Aorta (tissue), 5 donors: ENCODE data around the gene ATF6. TPM values are rescaled to one million over a fixed set of nuclear protein-coding genes. Genes with fewer than 3 reads are reported as not detected.

Experiments used
- ATAC-seq: fragments of 200-7000 bp; cut with Tn5 transposase; one replicate; pipeline ENCODE4 v1.9.1; 2022; ENCODE audit warnings: moderate library complexity; ENCODE audit not compliant: low FRiP score
- DNase-seq, 2 donors: peaks; one replicate each; pipeline ENCODE4 v3.0.0-alpha.2; 2020
- H3K27ac ChIP-seq, 2 donors: one replicate each; pipeline ENCODE4 v1.5.1; 2013; ENCODE audit warnings: low read length in 2 of 2, mild to moderate bottlenecking in 2 of 2, moderate library complexity in 2 of 2, control low read depth in 1 of 2, inconsistent platforms in 1 of 2, low read depth in 1 of 2
- H3K27me3 ChIP-seq, 2 donors: one replicate each; pipeline ENCODE4 v1.6.1; 2013; ENCODE audit warnings: control low read depth in 1 of 2, low read length in 1 of 2, mild to moderate bottlenecking in 1 of 2, moderate library complexity in 1 of 2; ENCODE audit not compliant: insufficient read depth in 2 of 2, control insufficient read depth in 1 of 2
- H3K36me3 ChIP-seq, 2 donors: one replicate each; pipeline ENCODE4 v1.6.1; 2013; ENCODE audit warnings: control low read depth in 1 of 2, low read length in 1 of 2, mild to moderate bottlenecking in 1 of 2; ENCODE audit not compliant: insufficient read depth in 2 of 2, control insufficient read depth in 1 of 2
- H3K4me1 ChIP-seq, 2 donors: one replicate each; pipeline ENCODE4 v1.6.1; 2013; ENCODE audit warnings: low read length in 2 of 2, control low read depth in 1 of 2, mild to moderate bottlenecking in 1 of 2, moderate library complexity in 1 of 2; ENCODE audit not compliant: insufficient read depth in 2 of 2, control insufficient read depth in 1 of 2
- H3K4me3 ChIP-seq, 2 donors: one replicate each; pipeline ENCODE4 v1.5.1; 2013; ENCODE audit warnings: low read length in 2 of 2, control low read depth in 1 of 2, mild to moderate bottlenecking in 1 of 2
- H3K9me3 ChIP-seq: one replicate; pipeline ENCODE4 v1.6.1; 2013; ENCODE audit warnings: mild to moderate bottlenecking, low read length; ENCODE audit not compliant: control insufficient read depth
- WGBS, 2 donors: extraction: QIAGEN DNeasy Blood & Tissue Kit; methylation state at CpG; one replicate each; pipeline ENCODE4 v1.1.7; 2013; 5-methylcytosine and 5-hydroxymethylcytosine counted together
- intact Hi-C, 2 donors: fragments of 100-400 bp; cut with DNase I; formaldehyde crosslinking; loops; one replicate each; pipeline versions ENCODE4 v1.14.2 to v1.15.0; 2022
- polyA plus RNA-seq, 2 donors: library from polyadenylated mRNA; stranded (reverse); fragments of 200-250 nt; gene quantifications; one replicate each; pipeline ENCODE4 v1.2.3, GENCODE V29; 2013
- total RNA-seq, 2 donors: library from RNA; stranded (reverse); fragmentation: NEBNext Ultra II Directional; extraction: Animal tissue kit (Norgen Biotek cat#: 25700); gene quantifications; one replicate each; pipeline ENCODE4 v1.2.1, GENCODE V29; 2021
- donor health status: healthy with polysubstance abuse.
- donor health status: Bipolar disorder and iron deficiency.
- donor health status: DM: no; HTN: no; CAD: no.
- donor health status: DM: no; HTN: no; CAD: no.
- donor health status: DM: yes; HTN: yes; CAD: no.

ATF6 gene
- total and polyA plus RNA-seq, 4 donors = 6.1 to 30.5 (median 18.7) TPM

DNA sequence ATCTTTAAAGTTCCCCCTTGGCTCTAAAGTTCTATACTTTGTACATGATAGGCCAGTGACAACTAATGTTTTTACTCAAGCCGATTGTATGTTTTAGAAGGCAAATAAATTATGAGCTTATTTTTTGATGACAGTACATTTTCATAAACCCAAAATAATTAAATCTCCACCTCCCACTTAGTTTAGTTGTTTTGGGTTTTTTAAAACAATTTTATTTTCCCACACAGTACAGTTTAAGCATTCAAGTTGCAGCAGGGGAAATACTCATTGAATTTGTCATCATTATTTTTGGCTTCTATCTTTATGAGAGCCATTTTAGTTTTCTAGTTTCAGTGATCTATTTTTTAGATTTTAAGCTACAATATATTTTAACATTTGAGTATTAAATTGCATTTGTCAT is 163.9 kb downstream of the ATF6 start:
- H3K4me3 ChIP-seq = no peak overlapping the region
- DNase-seq = no peak
- 4 to 11% methylated on average over 1 of the region's 1 CpG for WGBS, 2 donors
- H3K27ac ChIP-seq = peak overlapping the region; percentile 49 to 68
- peaks cover 0 to 3% of the 10 kb centered on the region in 2 donors for H3K36me3 ChIP-seq
- no peaks in the 10 kb centered on the region for H3K9me3 ChIP-seq
- H3K27me3 ChIP-seq = no peaks in the 10 kb centered on the region
- intact Hi-C loops = no loop called here
- peak; percentile 64 for ATAC-seq
- H3K4me1 ChIP-seq = peaks cover 0 to 8% of the 10 kb centered on the region in 2 donors

DNA sequence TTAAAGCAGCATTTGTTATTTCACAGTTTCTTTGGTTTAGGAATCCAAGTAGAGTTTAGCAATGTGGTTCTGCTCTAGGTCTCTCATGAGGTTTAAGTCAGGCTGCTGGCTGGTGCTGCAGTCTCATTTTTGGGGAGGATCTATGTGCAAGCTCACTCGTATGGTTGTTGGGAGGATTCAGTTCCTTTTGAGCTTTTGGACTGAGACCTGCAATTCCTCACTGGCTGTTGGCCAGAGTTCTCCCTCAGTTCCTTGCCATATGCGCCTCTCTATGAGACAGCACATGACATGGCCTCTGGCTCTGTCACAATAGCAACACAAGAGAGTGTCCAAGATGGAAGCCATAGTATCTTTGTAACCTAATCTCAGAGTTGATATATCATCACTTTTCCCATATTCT is 166.5 kb downstream of the ATF6 start:
- Histone ChIP-seq H3K27ac (no peak overlapping the region), H3K4me1 (peaks cover 0 to 8% of the 10 kb centered on the region in 2 donors), H3K36me3 (no peaks in the 10 kb centered on the region), H3K27me3 (no peaks in the 10 kb centered on the region), H3K9me3 (no peaks in the 10 kb centered on the region), H3K4me3 (no peak overlapping the region)
- WGBS, 2 donors = 7 to 13% methylated on average over 2 of the region's 2 CpGs
- intact Hi-C loops = no loop called here
- DNase-seq (peak in 1 of 2 donors; percentile 78), ATAC-seq (peak; percentile 56)

DNA sequence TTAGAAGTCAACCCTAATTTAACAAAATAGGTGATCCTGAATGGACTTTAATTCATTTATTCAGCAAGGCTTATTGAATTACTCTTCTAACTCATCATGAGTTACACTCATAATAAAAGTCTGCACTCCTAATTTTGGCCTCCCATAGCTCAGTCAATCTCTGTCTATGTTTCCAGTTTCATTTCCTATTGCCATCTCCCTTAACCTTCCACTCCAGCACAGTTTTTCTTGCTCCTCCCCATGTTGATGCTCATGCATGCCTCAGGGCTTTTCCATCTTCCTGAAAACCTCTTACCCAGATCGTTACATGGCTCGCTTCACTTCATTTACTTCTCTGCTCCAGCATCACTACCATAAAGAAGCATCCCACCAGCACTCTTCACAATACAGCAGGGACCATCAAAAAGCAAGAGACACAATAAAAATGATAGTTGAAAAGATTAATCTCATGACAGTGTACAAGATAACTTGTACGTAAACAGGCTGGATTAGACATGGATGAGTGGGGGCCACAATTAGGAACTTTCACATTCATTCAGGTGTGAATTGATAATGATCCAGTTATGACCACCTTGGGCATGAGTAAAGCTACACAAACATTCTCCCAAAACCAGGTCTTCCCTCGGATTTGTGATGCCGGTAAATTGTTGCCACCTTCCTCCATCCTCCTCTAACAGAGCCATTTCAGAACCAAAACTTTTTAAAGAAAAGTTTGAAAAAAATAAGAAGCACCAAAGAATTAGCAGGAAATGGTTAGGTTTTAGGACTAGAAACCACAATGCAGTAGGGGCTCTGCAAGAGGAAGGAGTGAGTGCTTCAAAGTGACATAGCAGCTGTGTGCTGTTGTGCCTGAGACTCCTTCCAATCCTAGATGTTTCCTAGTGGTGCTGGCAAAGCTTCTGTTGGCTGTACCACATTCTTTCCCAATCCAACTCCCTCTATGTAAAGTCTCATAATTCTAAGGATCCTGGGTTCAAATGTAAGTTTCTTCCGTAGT is 167.8 kb downstream of the ATF6 start:
- DNase-seq (no peak), ATAC-seq (no peak)
- intact Hi-C loops = no loop called here
- Histone ChIP-seq H3K27me3 (no peaks in the 10 kb centered on the region), H3K4me1 (peaks cover 0 to 5% of the 10 kb centered on the region in 2 donors), H3K27ac (no peak overlapping the region), H3K36me3 (peaks cover 0 to 1% of the 10 kb centered on the region in 2 donors), H3K4me3 (no peak overlapping the region), H3K9me3 (no peaks in the 10 kb centered on the region)
- WGBS, 2 donors = 76 to 83% methylated on average over 6 of the region's 6 CpGs

GRCh38 chr1:161935264-161935663 is 169.1 kb downstream of the ATF6 start:
- no peak for DNase-seq
- no peak for ATAC-seq
- H3K9me3 ChIP-seq = no peaks in the 10 kb centered on the region
- peaks cover 0 to 2% of the 10 kb centered on the region in 2 donors for H3K4me1 ChIP-seq
- H3K4me3 ChIP-seq = no peak overlapping the region
- H3K36me3 ChIP-seq = peaks cover 0 to 1% of the 10 kb centered on the region in 2 donors
- intact Hi-C loops = no loop called here
- 97 to 98% methylated on average over 1 of the region's 1 CpG for WGBS, 2 donors
- no peak overlapping the region for H3K27ac ChIP-seq
- H3K27me3 ChIP-seq = no peaks in the 10 kb centered on the region

DNA sequence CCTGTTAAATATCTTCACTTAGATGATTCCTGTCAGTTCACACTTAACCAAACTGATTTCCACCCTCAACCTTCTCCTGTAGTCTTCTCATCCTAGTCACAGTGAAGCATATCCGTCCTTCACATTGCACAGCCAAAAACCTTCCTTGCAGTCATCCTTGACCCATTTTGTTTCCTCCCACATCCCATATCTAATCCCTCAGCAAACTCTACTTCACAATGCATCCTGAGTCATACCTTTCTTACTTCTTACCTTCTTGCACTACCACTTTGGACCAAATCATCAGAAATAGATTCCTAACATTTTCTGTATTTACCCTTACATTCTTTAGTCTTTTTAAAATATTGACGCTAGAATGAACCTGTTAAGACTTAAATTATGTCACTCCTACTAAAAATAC is 170.7 kb downstream of the ATF6 start:
- WGBS, 2 donors = 86 to 91% methylated on average over 2 of the region's 2 CpGs

GRCh38 chr1:161940866-161941591 is 174.9 kb downstream of the ATF6 start:
- intact Hi-C loops = no loop called here
- peaks cover 0 to 1% of the 10 kb centered on the region in 2 donors for H3K36me3 ChIP-seq
- H3K9me3 ChIP-seq = no peaks in the 10 kb centered on the region
- no peaks in the 10 kb centered on the region for H3K4me1 ChIP-seq
- ATAC-seq = no peak
- H3K27me3 ChIP-seq = no peaks in the 10 kb centered on the region
- H3K4me3 ChIP-seq = no peak overlapping the region
- 66 to 81% methylated on average over 3 of the region's 3 CpGs for WGBS, 2 donors
- no peak for DNase-seq
- no peak overlapping the region for H3K27ac ChIP-seq

More for the DNA sequence above, 170.7 kb downstream of the ATF6 start:
- Histone ChIP-seq H3K9me3 (no peaks in the 10 kb centered on the region), H3K4me1 (no peaks in the 10 kb centered on the region), H3K27ac (no peak overlapping the region), H3K27me3 (no peaks in the 10 kb centered on the region), H3K36me3 (peaks cover 0 to 1% of the 10 kb centered on the region in 2 donors), H3K4me3 (no peak overlapping the region)
- intact Hi-C loops = no loop called here
- no peak for ATAC-seq
- DNase-seq = no peak

DNA sequence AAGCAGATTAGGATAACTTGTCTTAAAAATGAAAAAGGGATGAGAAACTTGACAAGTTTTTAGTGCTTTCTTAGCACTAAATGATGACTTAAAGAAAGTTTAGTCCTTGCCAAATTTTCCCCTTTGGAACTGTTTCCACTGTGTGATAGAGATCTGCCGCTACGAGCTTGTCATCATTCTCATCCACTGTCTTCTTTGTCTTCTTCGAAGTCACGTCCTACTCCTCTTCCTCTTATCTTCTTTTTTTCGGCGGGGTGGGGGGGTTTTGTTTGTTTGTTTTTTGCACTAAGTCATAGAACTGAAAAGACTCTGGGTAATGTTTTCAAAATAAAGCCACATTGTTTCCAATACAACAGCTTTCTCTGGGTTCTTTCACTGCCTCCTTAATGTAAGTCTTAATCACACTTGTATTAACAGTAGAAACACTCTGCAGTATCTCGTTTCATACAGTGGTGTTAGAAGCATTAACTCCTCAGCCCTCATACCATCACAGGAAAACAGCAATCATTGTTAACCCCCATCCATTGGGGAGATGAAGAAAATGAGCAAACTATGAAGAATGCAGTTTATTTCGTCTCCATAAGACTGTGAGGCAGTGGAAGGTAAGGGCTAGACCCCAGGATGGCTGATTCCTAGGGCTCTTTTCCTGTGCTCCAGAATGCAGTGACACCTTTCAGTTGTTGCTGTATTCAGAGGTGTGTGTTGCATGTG is 175.8 kb downstream of the ATF6 start:
- no peak for DNase-seq
- Histone ChIP-seq H3K36me3 (peaks cover 0 to 1% of the 10 kb centered on the region in 2 donors), H3K9me3 (no peaks in the 10 kb centered on the region), H3K27me3 (no peaks in the 10 kb centered on the region), H3K4me3 (no peak overlapping the region), H3K27ac (no peak overlapping the region), H3K4me1 (no peaks in the 10 kb centered on the region)
- intact Hi-C loops = no loop called here
- no peak for ATAC-seq
- 77 to 80% methylated on average over 8 of the region's 8 CpGs for WGBS, 2 donors

- H3K9me3 ChIP-seq = no peaks in the 10 kb centered on the region
- H3K36me3 ChIP-seq = no peaks in the 10 kb centered on the region
- intact Hi-C loops = no loop called here
- H3K27me3 ChIP-seq = no peaks in the 10 kb centered on the region
- no peak overlapping the region for H3K4me3 ChIP-seq
- no peak overlapping the region for H3K27ac ChIP-seq
- no peak for DNase-seq
- no peaks in the 10 kb centered on the region for H3K4me1 ChIP-seq
- ATAC-seq = no peak
- 95 to 97% methylated on average over 1 of the region's 1 CpG for WGBS, 2 donors
These were observed 177.6 kb downstream of the ATF6 start for GRCh38 chr1:161943737-161944136.
